Activated CD4-positive, alpha-beta memory T cell treated with anti-CD3 and anti-CD28 coated beads for 36 hours (primary cell): ENCODE data around the gene PASK. TPM values are rescaled to one million over a fixed set of nuclear protein-coding genes. Genes with fewer than 3 reads are reported as not detected.

ENCODE experiments used
- CTCF ChIA-PET: fragments of 350-600 bp; sonication (Branson Sonifier 250); formaldehyde crosslinking; loops from one replicate; lab custom pipeline; 2021; ENCODE audit warnings: antibody characterized with exemption, inconsistent platforms; lab: Charles Lee
- POLR2A ChIA-PET: fragments of 350-600 bp; sonication (Branson Sonifier 250); formaldehyde crosslinking; loops from one replicate; lab custom pipeline; 2021; ENCODE audit warnings: antibody characterized with exemption; lab: Charles Lee
- DNase-seq: peaks from one replicate; pipeline ENCODE4 v3.0.0-alpha.2; 2020
- H3K27ac Mint-ChIP-seq: one replicate; pipeline ENCODE4 v1.8.0; 2021; ENCODE audit warnings: mixed read lengths
- H3K27me3 Mint-ChIP-seq: one replicate; pipeline ENCODE4 v1.8.0; 2021; ENCODE audit warnings: mixed read lengths
- H3K36me3 Mint-ChIP-seq: one replicate; pipeline ENCODE4 v1.8.0; 2021; ENCODE audit warnings: mixed read lengths
- H3K4me1 Mint-ChIP-seq: one replicate; pipeline ENCODE4 v1.8.0; 2021; ENCODE audit warnings: low read depth, mixed read lengths
- H3K4me3 Mint-ChIP-seq: one replicate; pipeline ENCODE4 v1.8.0; 2021; ENCODE audit warnings: mild to moderate bottlenecking, mixed read lengths
- H3K9me3 Mint-ChIP-seq: one replicate; pipeline ENCODE4 v1.8.0; 2021; ENCODE audit warnings: mixed read lengths
- intact Hi-C: fragments of 100-400 bp; cut with micrococcal nuclease; formaldehyde crosslinking; loops from one replicate; pipeline ENCODE4 v1.15.1; 2023
- total RNA-seq, 2 experiments: library from RNA; stranded (reverse); gene quantifications; one replicate each; pipeline ENCODE4 v1.2.3, GENCODE V29; 2021

PASK gene
- total RNA-seq, 2 experiments from 2014 or later, result 86.1 to 100 TPM

DNA sequence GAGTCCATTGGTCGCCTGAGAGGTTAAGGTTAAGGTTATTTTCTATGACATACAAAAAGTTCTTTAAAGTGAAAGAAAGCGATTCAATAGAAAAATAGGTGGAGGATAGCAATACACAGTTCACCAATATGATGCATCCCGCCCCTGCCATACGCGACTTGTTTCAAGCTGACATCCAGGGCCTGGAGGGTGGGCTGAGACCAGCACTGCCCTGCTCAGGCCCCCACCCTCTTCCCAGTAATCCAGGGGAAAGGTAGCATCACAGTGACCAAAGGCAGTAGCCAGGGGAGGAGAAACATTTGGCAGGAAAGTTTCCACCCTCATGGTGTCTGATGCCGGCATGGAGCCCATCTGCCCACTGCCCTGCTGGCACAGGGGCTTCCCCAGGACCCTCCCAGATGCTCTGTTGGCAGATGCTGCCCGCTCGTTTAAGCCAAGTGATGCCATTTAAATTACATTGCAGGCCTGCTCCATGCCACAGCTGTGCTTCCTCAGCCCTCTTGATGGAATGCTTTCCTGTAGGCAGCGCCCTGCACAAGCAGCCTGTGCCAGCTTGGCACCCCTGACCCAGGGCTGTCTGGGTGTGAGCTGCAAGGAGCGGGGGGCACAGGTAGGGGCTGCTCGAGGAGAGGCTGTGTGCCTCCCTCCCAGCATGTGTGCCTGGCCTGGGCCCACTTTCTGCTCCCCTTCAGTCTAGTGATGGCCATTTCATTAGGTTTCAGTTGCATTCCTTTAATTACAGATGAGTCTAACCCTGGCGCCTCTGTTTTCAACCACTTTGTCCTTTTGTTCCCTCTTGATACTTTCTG, 28.5 kb upstream of the PASK start:
- intact Hi-C loops, result no loop called here
- ChIA-PET POLR2A (no interaction called here), CTCF (no interaction called here)
- no peak overlapping the region for H3K27ac Mint-ChIP-seq
- no peaks in the 10 kb centered on the region for H3K27me3 Mint-ChIP-seq
- peaks cover 19% of the 10 kb centered on the region for H3K4me1 Mint-ChIP-seq
- H3K36me3 Mint-ChIP-seq, result peaks cover 36% of the 10 kb centered on the region
- H3K4me3 Mint-ChIP-seq, result no peak overlapping the region
- no peak for DNase-seq
- H3K9me3 Mint-ChIP-seq, result no peaks in the 10 kb centered on the region

- no peaks in the 10 kb centered on the region for H3K4me1 Mint-ChIP-seq
Measured at GRCh38 chr2:241173557-241173956, 24.3 kb upstream of the PASK start.

GRCh38 chr2:241168366-241168765, 19.1 kb upstream of the PASK start:
- Mint-ChIP-seq H3K27me3 (no peaks in the 10 kb centered on the region), H3K36me3 (peaks cover 58% of the 10 kb centered on the region), H3K27ac (no peak overlapping the region), H3K4me3 (no peak overlapping the region), H3K4me1 (no peaks in the 10 kb centered on the region), H3K9me3 (peaks cover 18% of the 10 kb centered on the region)
- POLR2A ChIA-PET, result no interaction called here
- DNase-seq, result no peak
- intact Hi-C loops, result no loop called here
- CTCF ChIA-PET, result no interaction called here

More at GRCh38 chr2:241173557-241173956, 24.3 kb upstream of the PASK start:
- ChIA-PET POLR2A (interaction anchor here (1.3 kb wide), 1 partner anchor 24 kb away, joined by 3 read pairs; the partner anchor contains the start of genes PASK and PPP1R7), CTCF (no interaction called here)
- Mint-ChIP-seq H3K27ac (no peak overlapping the region), H3K36me3 (peaks cover 52% of the 10 kb centered on the region), H3K4me3 (no peak overlapping the region), H3K9me3 (peaks cover 18% of the 10 kb centered on the region), H3K27me3 (no peaks in the 10 kb centered on the region)
- no peak for DNase-seq
- intact Hi-C loops, result no loop called here

- H3K36me3 Mint-ChIP-seq, result peaks cover 46% of the 10 kb centered on the region
Measured at GRCh38 chr2:241163601-241164118, 14.4 kb upstream of the PASK start.

DNA sequence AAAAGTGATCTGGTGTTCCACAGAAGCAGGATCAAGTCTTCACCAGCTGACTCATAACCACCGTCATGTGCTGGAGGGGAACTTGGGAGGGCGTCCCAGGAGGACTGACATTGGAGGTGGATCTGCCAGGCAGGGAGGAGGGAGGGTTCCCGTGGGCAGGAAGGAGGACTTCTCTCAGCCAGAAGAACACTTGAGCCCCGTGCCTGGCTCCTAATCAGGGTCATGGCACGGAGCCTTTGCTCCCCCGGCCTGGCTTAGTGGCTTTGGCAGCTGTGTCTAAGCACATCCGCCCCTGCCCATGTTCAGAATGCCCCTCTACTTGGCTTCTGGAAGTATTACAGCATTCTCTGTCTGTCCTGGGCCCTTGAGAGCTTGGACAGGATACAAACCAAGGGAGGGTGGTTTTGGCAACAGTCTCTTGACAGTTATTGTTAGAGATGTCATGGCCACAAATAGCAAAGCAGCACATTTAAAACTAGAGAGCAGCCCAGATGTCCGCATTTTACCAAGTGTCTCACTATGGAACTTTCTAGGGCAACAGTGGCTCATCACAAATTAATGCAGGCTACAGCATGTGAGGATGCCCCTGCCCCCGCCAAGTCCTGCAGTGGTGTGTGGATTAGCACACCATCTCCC, 12.5 kb upstream of the PASK start:
- no peak overlapping the region for H3K4me3 Mint-ChIP-seq
- H3K9me3 Mint-ChIP-seq, result no peaks in the 10 kb centered on the region
- ChIA-PET CTCF (no interaction called here), POLR2A (no interaction called here)
- H3K27ac Mint-ChIP-seq, result peak overlapping the region; percentile 23
- H3K27me3 Mint-ChIP-seq, result no peaks in the 10 kb centered on the region
- no peak for DNase-seq
- H3K36me3 Mint-ChIP-seq, result peaks cover 47% of the 10 kb centered on the region
- peaks cover under 1% of the 10 kb centered on the region for H3K4me1 Mint-ChIP-seq
- intact Hi-C loops, result no loop called here

More at GRCh38 chr2:241163601-241164118, 14.4 kb upstream of the PASK start:
- Mint-ChIP-seq H3K27me3 (no peaks in the 10 kb centered on the region), H3K4me3 (no peak overlapping the region), H3K9me3 (no peaks in the 10 kb centered on the region), H3K4me1 (no peaks in the 10 kb centered on the region), H3K27ac (no peak overlapping the region)
- POLR2A ChIA-PET, result no interaction called here
- no peak for DNase-seq
- intact Hi-C loops, result no loop called here
- CTCF ChIA-PET, result interaction anchor here (1.3 kb wide), 1 partner anchor 180 kb away, joined by 3 read pairs; no protein-coding TSS in a partner anchor

GRCh38 chr2:241160318-241160717, 11.0 kb upstream of the PASK start:
- no peaks in the 10 kb centered on the region for H3K27me3 Mint-ChIP-seq
- POLR2A ChIA-PET, result no interaction called here
- no peak overlapping the region for H3K4me3 Mint-ChIP-seq
- H3K9me3 Mint-ChIP-seq, result no peaks in the 10 kb centered on the region
- DNase-seq, result no peak
- CTCF ChIA-PET, result no interaction called here
- peaks cover 8% of the 10 kb centered on the region for H3K4me1 Mint-ChIP-seq
- peaks cover 45% of the 10 kb centered on the region for H3K36me3 Mint-ChIP-seq
- intact Hi-C loops, result no loop called here
- no peak overlapping the region for H3K27ac Mint-ChIP-seq

DNA sequence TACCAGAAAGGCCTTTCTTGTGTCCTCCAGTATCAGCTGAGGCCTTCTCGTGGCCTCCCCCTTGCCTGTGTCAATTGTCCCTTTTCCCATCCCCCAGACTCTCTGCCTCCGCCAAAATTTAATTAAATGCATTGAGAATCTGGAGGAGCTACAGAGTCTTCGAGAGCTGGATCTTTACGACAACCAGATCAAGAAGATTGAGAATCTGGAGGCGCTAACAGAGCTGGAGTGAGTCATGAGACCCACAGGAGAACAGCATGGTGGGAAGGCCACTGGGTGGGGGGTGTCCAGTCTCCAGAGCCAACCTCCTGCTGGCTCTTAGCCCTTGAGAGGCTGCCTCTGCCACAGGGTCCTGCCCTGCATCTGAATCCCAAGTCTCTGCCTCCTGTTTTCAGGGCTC, 9.8 kb upstream of the PASK start:
- no peak overlapping the region for H3K4me3 Mint-ChIP-seq
- ChIA-PET CTCF (no interaction called here), POLR2A (no interaction called here)
- H3K4me1 Mint-ChIP-seq, result peaks cover 16% of the 10 kb centered on the region
- H3K27me3 Mint-ChIP-seq, result no peaks in the 10 kb centered on the region
- intact Hi-C loops, result no loop called here
- DNase-seq, result no peak
- no peaks in the 10 kb centered on the region for H3K9me3 Mint-ChIP-seq
- H3K27ac Mint-ChIP-seq, result no peak overlapping the region
- H3K36me3 Mint-ChIP-seq, result peaks cover 41% of the 10 kb centered on the region

DNA sequence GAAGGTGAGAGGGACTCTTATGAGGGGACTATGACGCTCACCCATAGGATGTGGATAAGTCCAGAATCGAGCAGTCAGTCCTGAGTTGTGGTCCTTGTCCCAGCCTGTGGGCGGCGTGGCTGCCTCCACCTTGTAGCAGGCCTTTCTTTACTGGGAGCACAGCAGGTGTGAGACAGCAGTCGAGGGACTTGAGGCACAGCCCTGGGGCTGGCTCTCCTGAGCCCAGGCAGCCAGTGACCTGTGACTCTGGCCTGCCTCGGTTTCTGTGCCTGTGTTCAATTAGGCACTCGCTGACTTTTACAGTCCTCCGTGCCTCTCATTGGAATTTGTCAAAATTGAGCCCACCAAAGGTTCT, 9.3 kb upstream of the PASK start:
- no peak for DNase-seq

DNA sequence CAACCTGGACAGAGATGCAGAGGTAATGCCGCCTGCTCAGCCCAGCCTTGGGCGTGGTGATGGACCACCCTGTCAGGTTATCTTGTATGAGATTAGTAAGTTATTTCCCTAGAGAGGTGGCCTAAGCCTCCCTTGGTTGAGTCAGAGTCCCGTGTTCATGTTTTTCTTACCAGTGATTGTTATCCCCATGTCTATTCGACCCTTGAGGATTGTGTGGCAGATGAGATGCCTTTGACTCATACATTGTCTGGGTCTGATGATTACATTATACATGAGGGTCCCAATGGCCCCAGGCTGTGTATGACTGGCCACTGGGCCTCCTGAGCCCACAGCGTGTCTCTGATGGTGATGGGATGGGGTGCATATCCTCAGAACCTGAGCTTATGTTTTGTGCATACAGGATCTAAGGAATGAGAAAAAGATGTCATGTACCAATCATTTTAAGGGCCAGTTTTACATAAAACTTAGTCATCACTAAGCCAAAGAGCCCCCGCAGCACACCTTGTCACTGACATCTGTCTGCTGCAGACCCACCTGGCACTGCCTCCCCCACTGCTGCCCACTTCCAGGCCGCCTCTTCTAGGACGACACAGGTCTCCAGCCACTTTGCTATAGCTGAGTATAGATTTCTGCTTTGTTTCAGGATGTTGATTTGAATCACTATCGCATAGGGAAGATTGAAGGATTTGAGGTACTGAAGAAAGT, 8.7 kb upstream of the PASK start:
- H3K9me3 Mint-ChIP-seq, result no peaks in the 10 kb centered on the region
- DNase-seq, result no peak
- intact Hi-C loops, result no loop called here
- H3K4me1 Mint-ChIP-seq, result peaks cover 24% of the 10 kb centered on the region
- H3K27me3 Mint-ChIP-seq, result no peaks in the 10 kb centered on the region
- ChIA-PET POLR2A (no interaction called here), CTCF (interaction anchor here (0.9 kb wide), 1 partner anchor 9 kb away, joined by 3 read pairs; the partner anchor contains the start of gene PASK)
- no peak overlapping the region for H3K27ac Mint-ChIP-seq
- peaks cover 45% of the 10 kb centered on the region for H3K36me3 Mint-ChIP-seq
- no peak overlapping the region for H3K4me3 Mint-ChIP-seq

More for the DNA sequence above, 9.3 kb upstream of the PASK start:
- Mint-ChIP-seq H3K27ac (no peak overlapping the region), H3K36me3 (peaks cover 43% of the 10 kb centered on the region), H3K27me3 (no peaks in the 10 kb centered on the region), H3K4me1 (peaks cover 19% of the 10 kb centered on the region), H3K4me3 (no peak overlapping the region), H3K9me3 (no peaks in the 10 kb centered on the region)
- ChIA-PET POLR2A (no interaction called here), CTCF (interaction anchor here (0.9 kb wide), 1 partner anchor 9 kb away, joined by 3 read pairs; the partner anchor contains the start of gene PASK)
- intact Hi-C loops, result no loop called here

- CTCF ChIA-PET, result no interaction called here
- intact Hi-C loops, result no loop called here
Measured at GRCh38 chr2:241156971-241157441, 7.7 kb upstream of the PASK start.

GRCh38 chr2:241155936-241156335, 6.7 kb upstream of the PASK start:
- ChIA-PET CTCF (no interaction called here), POLR2A (no interaction called here)
- Mint-ChIP-seq H3K27ac (peak overlapping the region; percentile 60), H3K4me1 (peaks cover 42% of the 10 kb centered on the region), H3K36me3 (peaks cover 34% of the 10 kb centered on the region), H3K4me3 (no peak overlapping the region), H3K27me3 (no peaks in the 10 kb centered on the region), H3K9me3 (no peaks in the 10 kb centered on the region)
- DNase-seq, result no peak
- intact Hi-C loops, result loop anchor here (1.0 kb wide), 1 partner anchor 24 kb away; no protein-coding TSS in a partner anchor

More at GRCh38 chr2:241156971-241157441, 7.7 kb upstream of the PASK start:
- Mint-ChIP-seq H3K27me3 (no peaks in the 10 kb centered on the region), H3K4me1 (peaks cover 32% of the 10 kb centered on the region), H3K4me3 (no peak overlapping the region), H3K9me3 (no peaks in the 10 kb centered on the region), H3K27ac (no peak overlapping the region), H3K36me3 (peaks cover 39% of the 10 kb centered on the region)
- no peak for DNase-seq
- POLR2A ChIA-PET, result no interaction called here
